Activated CD4-positive, alpha-beta T cell treated with anti-CD3 and anti-CD28 coated beads, Interleukin-2, amount 50 U/mL, for 24 hours (primary cell): ENCODE results near the gene DEPP1.

Source experiments
- DNase-seq, 2 donors: peaks; one replicate each; pipeline ENCODE4 v3.0.0-alpha.2; 2020; ENCODE audit warnings: low read depth in 1 of 2, low spot score in 1 of 2

Gene DEPP1

DNA sequence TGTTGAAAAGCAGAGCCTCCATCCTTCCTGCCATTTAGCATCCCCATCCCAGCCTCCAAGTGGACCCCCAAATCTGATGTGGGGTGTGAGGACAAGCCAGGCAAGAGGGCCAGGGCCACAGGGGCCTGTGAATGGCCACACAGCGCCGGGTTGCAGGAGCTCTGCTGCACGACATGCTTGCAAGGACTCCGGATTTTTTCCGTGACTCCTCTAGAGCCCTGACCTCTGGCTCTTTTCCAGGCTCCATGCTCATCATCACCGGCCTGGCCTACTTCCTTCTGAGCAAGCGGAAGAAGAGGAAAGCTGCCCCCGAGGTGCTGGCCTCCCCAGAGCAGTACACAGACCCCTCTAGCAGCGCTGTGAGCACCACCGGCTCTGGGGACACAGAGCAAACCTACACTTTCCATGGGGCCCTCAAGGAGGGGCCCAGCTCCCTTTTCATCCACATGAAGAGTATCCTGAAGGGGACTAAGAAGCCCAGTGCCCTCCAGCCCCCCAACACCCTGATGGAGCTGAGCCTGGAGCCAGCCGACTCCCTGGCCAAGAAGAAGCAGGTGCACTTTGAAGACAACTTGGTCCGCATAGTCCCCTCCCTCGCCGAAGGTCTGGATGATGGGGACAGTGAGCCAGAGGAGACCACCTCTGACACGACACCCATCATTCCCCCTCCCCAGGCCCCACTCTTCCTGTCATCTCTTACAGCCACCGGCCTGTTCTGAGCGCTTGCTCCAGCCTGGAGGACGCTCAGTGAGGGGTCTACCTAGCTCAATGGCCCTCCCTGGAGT is 44.0 kb downstream of the DEPP1 start:
- no peak for DNase-seq

DNA sequence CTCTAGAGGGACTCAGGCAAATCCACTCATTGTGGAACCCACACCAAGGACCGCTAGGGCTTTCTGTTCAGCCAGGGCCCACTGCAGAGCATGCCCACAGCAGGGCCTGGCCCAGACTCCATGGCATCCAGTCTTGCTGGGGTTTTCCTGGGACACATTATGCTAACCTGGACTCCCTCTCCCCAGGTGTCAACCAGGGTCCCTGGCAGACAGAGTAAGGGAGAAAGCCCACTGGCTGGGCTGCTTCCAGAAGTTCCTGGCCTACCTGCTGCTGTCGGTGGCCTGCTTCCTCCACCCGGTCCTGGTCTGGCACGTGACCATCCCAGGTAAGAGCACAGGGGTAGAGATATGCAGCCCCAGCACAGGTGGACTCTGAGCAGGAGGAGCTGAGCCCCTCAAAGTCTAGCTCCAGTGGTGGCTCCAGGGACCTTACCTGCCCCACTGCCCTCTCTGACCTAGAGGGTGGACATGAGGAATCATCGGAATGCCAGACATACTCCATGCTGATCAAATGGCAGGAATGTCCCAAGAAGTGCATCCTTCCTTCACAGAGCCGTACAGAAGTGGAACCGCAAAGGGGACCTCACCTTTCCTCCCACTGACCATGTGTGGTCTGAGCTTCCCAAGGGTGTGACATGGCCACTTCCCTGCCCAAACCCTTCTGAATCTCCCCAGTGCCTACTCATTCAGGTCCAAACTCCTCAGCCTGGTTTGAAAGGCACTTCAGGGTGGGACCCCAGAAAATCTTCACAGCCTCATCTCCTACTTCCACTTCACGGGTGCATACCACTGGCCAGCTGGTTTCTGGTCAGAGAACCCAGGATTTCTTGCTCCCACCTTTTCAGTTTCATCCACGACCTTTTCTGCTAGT is 44.9 kb downstream of the DEPP1 start:
- DNase-seq: no peak

GRCh38 chr10:44932517-44933450 is 45.8 kb downstream of the DEPP1 start:
- peak; percentile 66 to 70 for DNase-seq

- DNase-seq: no peak
Measured at GRCh38 chr10:44931621-44932516, 46.7 kb downstream of the DEPP1 start.

DNA sequence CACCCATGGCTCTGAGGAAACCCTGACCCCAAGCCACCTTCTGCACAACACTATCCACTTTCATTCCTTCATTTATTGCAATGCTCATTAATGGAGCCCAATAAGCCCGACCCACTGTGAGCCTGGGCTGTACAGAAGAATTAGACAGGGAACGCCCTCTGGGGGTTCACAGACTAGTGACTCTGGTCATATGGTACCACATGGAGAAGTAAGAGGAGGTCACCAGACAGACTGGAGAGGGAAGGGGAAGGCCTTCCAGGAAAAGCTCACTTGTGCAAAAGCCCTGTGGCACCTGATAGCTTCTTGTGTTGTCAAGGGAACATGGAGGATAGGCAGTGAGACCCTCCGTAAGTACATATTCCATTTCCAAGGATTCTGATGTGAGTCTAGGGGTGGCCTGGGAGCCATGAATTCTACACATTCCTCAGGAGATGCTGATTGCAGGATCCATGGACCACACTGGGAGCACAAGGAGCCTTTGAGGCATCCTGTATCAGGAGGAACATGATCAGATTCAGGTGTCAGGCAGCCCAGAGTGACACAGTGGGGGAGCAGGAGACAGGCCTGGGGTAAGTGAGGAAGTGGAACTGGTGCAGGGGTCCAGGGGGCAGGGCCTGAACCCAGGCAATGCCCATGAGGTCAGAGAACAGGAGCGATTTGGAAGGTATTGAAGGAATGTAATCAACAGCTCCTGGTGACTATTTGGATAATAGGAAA is 47.5 kb downstream of the DEPP1 start:
- no peak for DNase-seq

- no peak for DNase-seq
Measured at GRCh38 chr10:44929356-44930255, 49.0 kb downstream of the DEPP1 start.

- no peak for DNase-seq
Measured at GRCh38 chr10:44928462-44928861, 50.1 kb downstream of the DEPP1 start.

DNA sequence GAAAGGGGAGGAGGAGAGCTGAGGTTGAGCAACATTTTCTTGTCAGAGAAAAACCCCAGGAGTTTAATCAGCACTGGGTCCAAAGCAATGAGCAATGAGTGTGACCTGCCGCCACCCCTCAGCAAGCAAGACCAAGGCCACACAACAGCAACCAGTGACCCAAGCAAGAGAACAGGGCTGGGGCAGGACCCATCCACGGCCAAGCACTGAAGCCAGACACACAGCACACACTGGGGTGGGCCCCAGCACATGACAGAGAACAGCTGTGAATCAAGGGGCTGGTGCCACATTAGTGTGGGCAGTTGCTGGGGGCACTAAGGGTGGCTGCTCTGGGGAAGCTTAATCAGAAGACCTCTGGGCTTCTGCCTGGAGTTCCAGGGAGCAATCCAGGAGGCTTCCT is 51.3 kb downstream of the DEPP1 start:
- DNase-seq: no peak

- no peak for DNase-seq
Measured at GRCh38 chr10:44926751-44927351, 51.8 kb downstream of the DEPP1 start.
